A673 (cell line): ENCODE measurements around the gene EMX1. TPM values are rescaled to one million over a fixed set of nuclear protein-coding genes. Genes with fewer than 3 reads are reported as not detected.

Source experiments
- BruUV-seq: library from RNA; stranded (reverse); fragments of 400-500 nt; replicated peaks from 2 replicates; lab custom pipeline; 2021; lab: Mats Ljungman, UMichigan
- CTCF ChIA-PET: fragments of 300-600 bp; sonication (Branson Sonifier 250); formaldehyde crosslinking; loops from one replicate; lab custom pipeline; 2022; ENCODE audit warnings: antibody characterized with exemption; lab: Charles Lee
- POLR2A ChIA-PET: fragments of 300-600 bp; sonication (Branson Sonifier 250); formaldehyde crosslinking; loops from one replicate; lab custom pipeline; 2022; ENCODE audit warnings: antibody characterized with exemption; ENCODE audit not compliant: low non-redundant PET; lab: Charles Lee
- DNase-seq: peaks from one replicate; pipeline ENCODE4 v3.0.0-alpha.2; 2015; ENCODE audit warnings: low spot score
- H3K27ac ChIP-seq: fragments of 200-600 bp; sonication (generic); 2 replicates; pipeline ENCODE4 v1.5.1; 2016; ENCODE audit warnings: mixed run types, low read depth, mild to moderate bottlenecking, mixed read lengths, antibody characterized with exemption, low read length; ENCODE audit not compliant: poor library complexity, severe bottlenecking
- H3K27me3 ChIP-seq: fragments of 200-600 bp; sonication (generic); replicated peaks from 2 replicates; pipeline ENCODE4 v1.6.1; 2017; ENCODE audit warnings: mixed run types, low read depth, mild to moderate bottlenecking, mixed read lengths, antibody characterized with exemption, low read length; ENCODE audit not compliant: insufficient read depth, poor library complexity
- H3K36me3 ChIP-seq: fragments of 200-600 bp; sonication (generic); 2 replicates; pipeline ENCODE4 v1.6.1; 2016; ENCODE audit warnings: mixed run types, mild to moderate bottlenecking, mixed read lengths, antibody characterized with exemption, low read length; ENCODE audit not compliant: insufficient read depth, poor library complexity, severe bottlenecking
- H3K4me1 ChIP-seq: fragments of 200-600 bp; sonication (generic); 2 replicates; pipeline ENCODE4 v1.6.1; 2017; ENCODE audit warnings: mixed run types, mild to moderate bottlenecking, mixed read lengths, antibody characterized with exemption, low read length; ENCODE audit not compliant: insufficient read depth, poor library complexity, severe bottlenecking
- H3K4me3 ChIP-seq: fragments of 200-600 bp; sonication (generic); 2 replicates; pipeline ENCODE4 v1.5.1; 2016; ENCODE audit warnings: low read depth, mixed run types, mild to moderate bottlenecking, mixed read lengths, low read length; ENCODE audit not compliant: poor library complexity, severe bottlenecking
- H3K9me3 ChIP-seq: fragments of 200-600 bp; sonication (generic); 2 replicates; pipeline ENCODE4 v1.6.1; 2016; ENCODE audit warnings: mixed run types, low read depth, mild to moderate bottlenecking, mixed read lengths, antibody characterized with exemption, low read length; ENCODE audit not compliant: poor library complexity, severe bottlenecking
- EZH2 ChIP-seq: fragments of 200-600 bp; sonication (generic); IDR thresholded peaks from 2 replicates; pipeline ENCODE4 v1.6.1; 2017; ENCODE audit warnings: borderline replicate concordance, low read depth, mild to moderate bottlenecking, mixed read lengths, antibody characterized with exemption, low read length; ENCODE audit not compliant: poor library complexity, severe bottlenecking
- intact Hi-C: fragments of 100-400 bp; cut with micrococcal nuclease; formaldehyde crosslinking; loops from one replicate; pipeline ENCODE4 v1.10.0; 2022; ENCODE audit not compliant: unreplicated experiment
- total RNA-seq: library from RNA; stranded (reverse); gene quantifications from 2 replicates; pipeline ENCODE4 v1.2.3, GENCODE V29; 2021
- TF ChIP-seq, protein P1 (sequence below): fragments of 300-800, 200-600 bp; sonication (generic); conservative IDR thresholded peaks from 2 replicates; pipeline ENCODE4 v1.5.1; 2017; ENCODE audit warnings: low read depth, mild to moderate bottlenecking, antibody characterized with exemption, low read length, moderate library complexity, mixed read lengths

The EMX1 gene
- total RNA-seq, 1 experiment from 2014 or later = not detected

DNA sequence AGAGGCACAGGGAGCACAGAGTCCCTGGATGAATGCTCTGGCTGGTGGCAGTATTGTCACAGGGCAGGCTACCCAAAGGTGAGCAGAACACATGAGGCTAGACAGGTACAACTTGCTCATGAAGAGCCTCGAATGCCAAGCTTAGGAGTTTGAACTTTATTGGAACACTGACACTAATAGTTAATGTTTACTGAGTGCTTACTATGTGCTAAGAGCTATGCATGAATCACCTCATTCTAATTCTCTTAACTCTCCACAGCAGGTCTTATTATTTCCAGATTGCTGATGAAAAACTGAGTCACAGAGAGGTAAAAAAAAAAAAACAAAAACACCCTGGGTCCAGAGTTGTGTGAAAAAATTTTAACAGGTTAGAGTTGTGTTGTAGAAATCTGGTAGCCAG is 6.1 kb upstream of the EMX1 start:
- TF ChIP-seq, protein P1, sequence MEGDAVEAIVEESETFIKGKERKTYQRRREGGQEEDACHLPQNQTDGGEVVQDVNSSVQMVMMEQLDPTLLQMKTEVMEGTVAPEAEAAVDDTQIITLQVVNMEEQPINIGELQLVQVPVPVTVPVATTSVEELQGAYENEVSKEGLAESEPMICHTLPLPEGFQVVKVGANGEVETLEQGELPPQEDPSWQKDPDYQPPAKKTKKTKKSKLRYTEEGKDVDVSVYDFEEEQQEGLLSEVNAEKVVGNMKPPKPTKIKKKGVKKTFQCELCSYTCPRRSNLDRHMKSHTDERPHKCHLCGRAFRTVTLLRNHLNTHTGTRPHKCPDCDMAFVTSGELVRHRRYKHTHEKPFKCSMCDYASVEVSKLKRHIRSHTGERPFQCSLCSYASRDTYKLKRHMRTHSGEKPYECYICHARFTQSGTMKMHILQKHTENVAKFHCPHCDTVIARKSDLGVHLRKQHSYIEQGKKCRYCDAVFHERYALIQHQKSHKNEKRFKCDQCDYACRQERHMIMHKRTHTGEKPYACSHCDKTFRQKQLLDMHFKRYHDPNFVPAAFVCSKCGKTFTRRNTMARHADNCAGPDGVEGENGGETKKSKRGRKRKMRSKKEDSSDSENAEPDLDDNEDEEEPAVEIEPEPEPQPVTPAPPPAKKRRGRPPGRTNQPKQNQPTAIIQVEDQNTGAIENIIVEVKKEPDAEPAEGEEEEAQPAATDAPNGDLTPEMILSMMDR = no peak
- no peak for TF ChIP-seq EZH2
- Histone ChIP-seq H3K4me3 (no peak overlapping the region), H3K9me3 (no peaks in the 10 kb centered on the region), H3K27ac (no peak overlapping the region), H3K36me3 (no peaks in the 10 kb centered on the region), H3K4me1 (peaks cover 5% of the 10 kb centered on the region), H3K27me3 (peaks cover 99% of the 10 kb centered on the region)
- no peak for DNase-seq
- intact Hi-C loops = no loop called here
- ChIA-PET POLR2A (no interaction called here), CTCF (interaction anchor here (0.6 kb wide), 1 partner anchor 266 kb away, joined by 3 read pairs; no protein-coding TSS in a partner anchor)
- no TSS peak for BruUV-seq

DNA sequence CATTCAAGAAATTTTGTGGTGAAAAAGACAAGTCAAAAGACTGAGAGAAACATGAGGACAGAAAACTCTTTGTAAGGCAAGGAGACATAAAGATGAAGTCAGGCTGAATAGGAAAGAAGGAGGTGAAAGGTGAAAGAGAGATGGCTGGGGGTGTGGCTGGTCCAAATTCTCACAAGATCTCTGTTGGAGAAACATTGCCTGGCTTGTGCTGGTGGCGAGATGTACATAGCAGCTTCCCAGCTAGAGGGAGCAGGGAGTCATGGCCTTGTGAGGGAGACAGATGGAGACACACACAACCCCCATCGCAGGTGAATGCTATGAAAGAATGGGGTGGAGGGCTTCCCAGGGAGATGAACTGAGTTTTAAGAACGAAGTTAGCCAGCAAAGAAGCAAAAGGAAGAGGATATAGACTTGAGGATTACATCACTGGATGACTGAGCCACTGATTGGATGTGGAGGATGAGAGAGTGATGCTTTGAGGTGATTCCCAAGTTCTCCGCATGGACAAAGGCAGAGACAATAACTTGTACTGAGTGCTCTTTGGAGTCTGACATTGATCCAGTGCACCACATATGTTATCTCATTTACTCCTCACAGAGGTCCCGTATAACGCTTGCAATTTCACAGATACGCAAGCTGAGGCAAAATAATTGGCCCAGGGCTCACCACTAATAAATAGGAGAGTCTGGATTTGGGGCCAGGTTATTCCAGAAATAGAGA is 3.7 kb upstream of the EMX1 start:
- CTCF ChIA-PET = no interaction called here
- POLR2A ChIA-PET = no interaction called here
- Histone ChIP-seq H3K9me3 (no peaks in the 10 kb centered on the region), H3K27me3 (peaks cover 99% of the 10 kb centered on the region), H3K4me3 (no peak overlapping the region), H3K36me3 (no peaks in the 10 kb centered on the region), H3K4me1 (peaks cover 23% of the 10 kb centered on the region), H3K27ac (no peak overlapping the region)
- TF ChIP-seq, protein P1 = no peak
- no peak for TF ChIP-seq EZH2
- BruUV-seq = no TSS peak
- intact Hi-C loops = no loop called here
- DNase-seq = no peak

DNA sequence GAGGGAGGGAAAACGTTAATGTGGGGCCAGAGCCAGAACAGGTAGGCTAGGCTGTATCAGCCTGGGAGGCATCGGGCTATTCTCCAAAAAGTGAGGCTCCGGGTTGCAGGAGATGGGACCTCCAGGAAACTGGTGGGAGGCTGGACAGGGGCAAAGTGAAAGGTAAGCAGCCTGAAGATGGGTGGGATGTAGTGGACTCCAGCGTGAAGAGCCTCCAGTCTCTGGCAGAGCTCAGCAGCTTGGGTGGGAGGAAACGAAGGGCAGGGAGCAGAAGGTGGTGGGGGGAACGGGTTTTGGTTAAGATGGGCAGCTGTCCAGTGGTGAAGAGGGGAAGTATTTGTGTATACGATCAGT is 3.1 kb upstream of the EMX1 start:
- Histone ChIP-seq H3K36me3 (no peaks in the 10 kb centered on the region), H3K27ac (no peak overlapping the region), H3K9me3 (no peaks in the 10 kb centered on the region), H3K4me1 (peaks cover 23% of the 10 kb centered on the region), H3K27me3 (peaks cover 99% of the 10 kb centered on the region), H3K4me3 (no peak overlapping the region)
- ChIA-PET CTCF (no interaction called here), POLR2A (no interaction called here)
- BruUV-seq = no TSS peak
- DNase-seq = no peak
- TF ChIP-seq EZH2 = no peak
- TF ChIP-seq, protein P1 = no peak
- intact Hi-C loops = no loop called here
